WTC11 (cell line): ENCODE measurements around the gene ZNF586. TPM values are rescaled to one million over a fixed set of nuclear protein-coding genes. Genes with fewer than 3 reads are reported as not detected.
A peak's percentile ranks its signal among the peaks of the same experiment; 100 is the strongest.
"Not testable (repeated sequence)": the region's sequence is repeated elsewhere in the genome, so short reads cannot be mapped to it uniquely, and the experiment has no call there.

ENCODE experiments used
- ATAC-seq: fragments of 200-7000 bp; cut with Tn5 transposase; 2 replicates; pipeline ENCODE4 v1.10.0; 2021; ENCODE audit warnings: mild to moderate bottlenecking, moderate library complexity
- CTCF ChIA-PET: fragments of 300-600 bp; sonication (Branson Sonifier 250); formaldehyde crosslinking; loops from one replicate; lab custom pipeline; 2021; ENCODE audit warnings: antibody characterized with exemption; lab: Charles Lee
- POLR2A ChIA-PET: fragments of 350-600 bp; sonication (Branson Sonifier 250); formaldehyde crosslinking; loops from one replicate; lab custom pipeline; 2021; ENCODE audit warnings: antibody characterized with exemption; lab: Charles Lee
- DNase-seq: peaks from one replicate; pipeline ENCODE4 v3.0.0; 2021; ENCODE audit warnings: low spot score
- H3K27ac Mint-ChIP-seq: 2 replicates; pipeline ENCODE4 v1.8.0; 2021; ENCODE audit warnings: mixed read lengths
- H3K27me3 Mint-ChIP-seq: 2 replicates; pipeline ENCODE4 v1.8.0; 2021; ENCODE audit warnings: low read depth, mild to moderate bottlenecking, moderate library complexity, mixed read lengths
- H3K36me3 Mint-ChIP-seq: 2 replicates; pipeline ENCODE4 v1.8.0; 2021; ENCODE audit warnings: mixed read lengths
- H3K4me1 Mint-ChIP-seq: 2 replicates; pipeline ENCODE4 v1.8.0; 2022; ENCODE audit warnings: mixed read lengths
- H3K4me3 Mint-ChIP-seq: 2 replicates; pipeline ENCODE4 v1.8.0; 2021; ENCODE audit warnings: mild to moderate bottlenecking, moderate library complexity, mixed read lengths
- H3K9me3 Mint-ChIP-seq: 2 replicates; pipeline ENCODE4 v1.8.0; 2021; ENCODE audit warnings: mixed read lengths
- AFF4 ChIP-seq: sonication (generic); formaldehyde crosslinking; IDR thresholded peaks from 2 replicates; pipeline ENCODE4 v1.8.1; 2023; ENCODE audit warnings: mild to moderate bottlenecking, missing genetic modification reagents, borderline replicate concordance
- ATF3 ChIP-seq: sonication (generic); formaldehyde crosslinking; conservative IDR thresholded peaks from 2 replicates; pipeline ENCODE4 v1.8.1; 2022; ENCODE audit warnings: mild to moderate bottlenecking, missing genetic modification reagents
- CREM ChIP-seq: sonication (generic); formaldehyde crosslinking; IDR thresholded peaks from 2 replicates; pipeline ENCODE4 v1.8.1; 2022; ENCODE audit warnings: mild to moderate bottlenecking, missing genetic modification reagents, moderate library complexity
- ELF4 ChIP-seq: sonication (generic); formaldehyde crosslinking; IDR thresholded peaks from 2 replicates; pipeline ENCODE4 v1.8.1; 2022; ENCODE audit warnings: low read depth, mild to moderate bottlenecking, moderate library complexity, missing genetic modification reagents
- ETV6 ChIP-seq: sonication (generic); formaldehyde crosslinking; IDR thresholded peaks from 2 replicates; pipeline ENCODE4 v1.8.1; 2022; ENCODE audit warnings: mild to moderate bottlenecking, missing genetic modification reagents
- FOXP4 ChIP-seq: sonication (generic); formaldehyde crosslinking; IDR thresholded peaks from 2 replicates; pipeline ENCODE4 v1.8.0; 2022; ENCODE audit warnings: mild to moderate bottlenecking, missing genetic modification reagents
- IRF1 ChIP-seq: sonication (generic); formaldehyde crosslinking; IDR thresholded peaks from 2 replicates; pipeline ENCODE4 v1.8.0; 2023; ENCODE audit warnings: missing genetic modification reagents
- KAT7 ChIP-seq: sonication (generic); formaldehyde crosslinking; IDR thresholded peaks from 2 replicates; pipeline ENCODE4 v1.8.1; 2023; ENCODE audit warnings: missing genetic modification reagents, mild to moderate bottlenecking, borderline replicate concordance
- OVOL2 ChIP-seq: fragments of 250-450 bp; sonication (Bioruptor Pico); IDR thresholded peaks from 2 replicates; pipeline ENCODE4 v1.9.0; 2021; ENCODE audit warnings: mild to moderate bottlenecking, borderline replicate concordance
- PREB ChIP-seq: sonication (generic); formaldehyde crosslinking; IDR thresholded peaks from 2 replicates; pipeline ENCODE4 v1.8.1; 2022; ENCODE audit warnings: mild to moderate bottlenecking, missing genetic modification reagents, moderate library complexity, borderline replicate concordance
- USF2 ChIP-seq: sonication (generic); formaldehyde crosslinking; IDR thresholded peaks from 2 replicates; pipeline ENCODE4 v1.8.1; 2023; ENCODE audit warnings: mild to moderate bottlenecking, missing genetic modification reagents, moderate library complexity
- ZBTB21 ChIP-seq: sonication (generic); formaldehyde crosslinking; IDR thresholded peaks from 2 replicates; pipeline ENCODE4 v1.8.1; 2023; ENCODE audit warnings: mild to moderate bottlenecking, missing genetic modification reagents, borderline replicate concordance
- ZNF219 ChIP-seq: sonication (generic); formaldehyde crosslinking; IDR thresholded peaks from 2 replicates; pipeline ENCODE4 v1.8.0; 2023; ENCODE audit warnings: missing genetic modification reagents, mild to moderate bottlenecking, borderline replicate concordance
- ZNF423 ChIP-seq: fragments of 250-450 bp; sonication (Bioruptor Pico); IDR thresholded peaks from 2 replicates; pipeline ENCODE4 v2.1.2; 2022; ENCODE audit warnings: mild to moderate bottlenecking, moderate library complexity
- total RNA-seq: library from RNA; stranded (reverse); gene quantifications from 3 replicates; pipeline ENCODE4 v1.2.3, GENCODE V29; 2021

ZNF586 gene
- total RNA-seq, 1 experiment from 2014 or later, result 16.4 TPM

- CTCF ChIA-PET, H3K27ac Mint-ChIP-seq, POLR2A ChIA-PET, H3K4me3 Mint-ChIP-seq, H3K9me3 Mint-ChIP-seq, H3K27me3 Mint-ChIP-seq, DNase-seq: not testable (repeated sequence)
- Mint-ChIP-seq H3K36me3 (peaks cover 17% of the 10 kb centered on the region), H3K4me1 (peaks cover 34% of the 10 kb centered on the region)
- ATAC-seq, result peak; percentile 68
Observed at GRCh38 chr19:57796580-57796979, 27.1 kb downstream of the ZNF586 start.

GRCh38 chr19:57800696-57801095 is 31.2 kb downstream of the ZNF586 start:
- Mint-ChIP-seq H3K36me3 (peaks cover 10% of the 10 kb centered on the region), H3K4me3 (peak overlapping the region; percentile 47), H3K9me3 (no peaks in the 10 kb centered on the region), H3K27ac (peak overlapping the region; percentile 96), H3K4me1 (peaks cover 70% of the 10 kb centered on the region), H3K27me3 (no peaks in the 10 kb centered on the region)
- CTCF ChIA-PET, result interaction anchor here (1.1 to 1.2 kb wide), 2 partner anchors 16 to 87 kb away, joined by 4 read pairs; no protein-coding TSS in a partner anchor
- POLR2A ChIA-PET, result interaction anchor here (0.7 to 1.8 kb wide), 3 partner anchors 14 to 299 kb away, joined by 3 to 6 read pairs (median 3); partner anchors contain the start of genes ZNF552 and ZNF586
- no peak for ATAC-seq
- no peak for DNase-seq
- TF ChIP-seq ZBTB21 (CRISPR knock-in tag), result no peak
- TF ChIP-seq ATF3 (CRISPR knock-in tag), result no peak
- no peak for TF ChIP-seq ETV6
- TF ChIP-seq CREM, result no peak
- TF ChIP-seq PREB, result no peak
- TF ChIP-seq KAT7 (CRISPR knock-in tag), result no peak
- TF ChIP-seq OVOL2 (CRISPR knock-in tag), result no peak
- TF ChIP-seq AFF4 (CRISPR knock-in tag), result no peak
- TF ChIP-seq ZNF423 (CRISPR knock-in tag), result no peak
- no peak for TF ChIP-seq USF2 (CRISPR knock-in tag)
- no peak for TF ChIP-seq ZNF219 (CRISPR knock-in tag)
- TF ChIP-seq IRF1 (CRISPR knock-in tag), result no peak
- no peak for TF ChIP-seq ELF4
- no peak for TF ChIP-seq FOXP4
- TF ChIP-seq, all 79 proteins: peak for 0
